22Rv1 (cell line): Measurements from ENCODE around the gene EIF4G3.

Source experiments
- H3K27ac ChIP-seq: fragments of 450-650 bp; 2 replicates; pipeline ENCODE4 v1.5.1; 2017
- CTCF ChIP-seq: fragments of 450-650 bp; IDR thresholded peaks from 2 replicates; pipeline ENCODE4 v1.5.1; 2017; ENCODE audit warnings: mild to moderate bottlenecking
- ZFX ChIP-seq: fragments of 450-650 bp; IDR thresholded peaks from 2 replicates; pipeline ENCODE4 v1.6.1; 2017; ENCODE audit warnings: antibody characterized with exemption, borderline replicate concordance

The EIF4G3 gene

GRCh38 chr1:21052034-21052433 lies 124.7 kb downstream of the EIF4G3 start:
- H3K27ac ChIP-seq, result no peak overlapping the region

GRCh38 chr1:21051177-21051825 lies 125.4 kb downstream of the EIF4G3 start:
- TF ChIP-seq ZFX, result no peak
- no peak for TF ChIP-seq CTCF
- no peak overlapping the region for H3K27ac ChIP-seq

More at GRCh38 chr1:21052034-21052433, 124.7 kb downstream of the EIF4G3 start:
- no peak for TF ChIP-seq CTCF
- no peak for TF ChIP-seq ZFX

- H3K27ac ChIP-seq, result no peak overlapping the region
- no peak for TF ChIP-seq ZFX
- TF ChIP-seq CTCF, result no peak
These were observed 126.7 kb downstream of the EIF4G3 start for GRCh38 chr1:21050031-21050430.

- H3K27ac ChIP-seq, result no peak overlapping the region
- TF ChIP-seq ZFX (no peak), CTCF (no peak)
These were observed 128.2 kb downstream of the EIF4G3 start for GRCh38 chr1:21048462-21048861.

- TF ChIP-seq ZFX (no peak), CTCF (no peak)
- H3K27ac ChIP-seq, result no peak overlapping the region
These were observed 130.6 kb downstream of the EIF4G3 start for GRCh38 chr1:21046132-21046531.

- TF ChIP-seq ZFX (no peak), CTCF (no peak)
- H3K27ac ChIP-seq, result no peak overlapping the region
These were observed 131.3 kb downstream of the EIF4G3 start for GRCh38 chr1:21045351-21045750.

GRCh38 chr1:21042929-21043605 lies 133.6 kb downstream of the EIF4G3 start:
- no peak for TF ChIP-seq CTCF
- no peak for TF ChIP-seq ZFX
- H3K27ac ChIP-seq, result no peak overlapping the region
